Upper lobe of left lung (tissue), 6 donors: ENCODE measurements around the gene HACD1. TPM values are rescaled to one million over a fixed set of nuclear protein-coding genes. Genes with fewer than 3 reads are reported as not detected.

Source experiments
- ATAC-seq, 2 donors: fragments of 200-7000 bp; cut with Tn5 transposase; one replicate each; pipeline ENCODE4 v1.9.1; 2022; ENCODE audit warnings: mild to moderate bottlenecking in 2 of 2, moderate library complexity in 2 of 2; ENCODE audit not compliant: low FRiP score in 2 of 2
- DNase-seq, 2 donors: peaks; one replicate each; pipeline ENCODE4 v3.0.0-alpha.2; 2019 to 2020
- H3K27ac ChIP-seq, 4 donors: fragments of 200-600 bp; sonication (generic); one replicate each; pipeline ENCODE4 v1.5.1; 2016 to 2019
- H3K27me3 ChIP-seq, 4 donors: fragments of 200-600 bp; sonication (generic); one replicate each; pipeline ENCODE4 v1.5.1; 2017 to 2019
- H3K36me3 ChIP-seq, 4 donors: fragments of 200-600 bp; sonication (generic); one replicate each; pipeline ENCODE4 v1.5.1; 2016 to 2019
- H3K4me1 ChIP-seq, 4 donors: fragments of 200-600 bp; sonication (generic); one replicate each; pipeline ENCODE4 v1.5.1; 2018 to 2019
- H3K4me3 ChIP-seq, 4 donors: fragments of 200-600 bp; sonication (generic); one replicate each; pipeline ENCODE4 v1.5.1; 2017 to 2019; ENCODE audit warnings: mild to moderate bottlenecking in 2 of 4, moderate library complexity in 1 of 4
- H3K9me3 ChIP-seq, 4 donors: fragments of 200-600 bp; sonication (generic); one replicate each; pipeline ENCODE4 v1.5.1; 2018 to 2019
- EP300 ChIP-seq, 4 donors: sonication (generic); formaldehyde crosslinking; IDR thresholded peaks; one replicate each; pipeline ENCODE4 v1.5.1; 2017; ENCODE audit warnings: antibody characterized with exemption in 4 of 4, control low read depth in 2 of 4
- POLR2A ChIP-seq, 4 donors: fragments of 450-650 bp; IDR thresholded peaks; one replicate each; pipeline ENCODE4 v1.5.1; 2016 to 2017; ENCODE audit warnings: antibody characterized with exemption in 4 of 4, mild to moderate bottlenecking in 2 of 4
- POLR2AphosphoS5 ChIP-seq, 2 donors: sonication (generic); formaldehyde crosslinking; IDR thresholded peaks; one replicate each; pipeline ENCODE4 v1.5.1; 2017; ENCODE audit warnings: antibody characterized with exemption in 2 of 2
- WGBS, 2 donors: methylation state at CpG; one replicate each; pipeline ENCODE4 v1.1.5; 2017 to 2018; 5-methylcytosine and 5-hydroxymethylcytosine counted together
- total RNA-seq, 6 donors: library from RNA; depleted of rRNA in 4 of 6; stranded (reverse); fragments of >200 nt in 4 of 6; gene quantifications; one replicate each; pipeline versions ENCODE4 v1.1.0 to v1.2.1, GENCODE V29; 2016 to 2021
- TF ChIP-seq, protein P1 (sequence below), 6 experiments: fragments of 450-650 bp in 4 of 6; fragments of 200-600 bp in 2 of 6; sonication (generic) in 2 of 6; IDR thresholded peaks; one replicate each; pipeline ENCODE4 v1.5.1; 2016 to 2019; ENCODE audit warnings: antibody characterized with exemption in 6 of 6
- donor health status: DM: no; HTN: no; CAD: no; lungs with moderate emphysema.
- donor health status: DM: no; HTN: yes; CAD: no; lungs with severe emphysema.

The HACD1 gene
- total RNA-seq, 6 donors from 2014 or later, result 16.4 to 32.4 (median 25.8) TPM

GRCh38 chr10:17661510-17661909, 44.3 kb upstream of the HACD1 start:
- no peak for ATAC-seq
- no peaks in the 10 kb centered on the region for H3K9me3 ChIP-seq
- peaks cover 2 to 23% (median 8%) of the 10 kb centered on the region in 4 donors for H3K4me1 ChIP-seq
- H3K27ac ChIP-seq, result no peak overlapping the region
- DNase-seq, result no peak
- TF ChIP-seq POLR2AphosphoS5 (IDR thresholded peaks at IDR 0.05), result no peak
- TF ChIP-seq EP300 (IDR thresholded peaks at IDR 0.05), result no peak
- TF ChIP-seq, protein P1, sequence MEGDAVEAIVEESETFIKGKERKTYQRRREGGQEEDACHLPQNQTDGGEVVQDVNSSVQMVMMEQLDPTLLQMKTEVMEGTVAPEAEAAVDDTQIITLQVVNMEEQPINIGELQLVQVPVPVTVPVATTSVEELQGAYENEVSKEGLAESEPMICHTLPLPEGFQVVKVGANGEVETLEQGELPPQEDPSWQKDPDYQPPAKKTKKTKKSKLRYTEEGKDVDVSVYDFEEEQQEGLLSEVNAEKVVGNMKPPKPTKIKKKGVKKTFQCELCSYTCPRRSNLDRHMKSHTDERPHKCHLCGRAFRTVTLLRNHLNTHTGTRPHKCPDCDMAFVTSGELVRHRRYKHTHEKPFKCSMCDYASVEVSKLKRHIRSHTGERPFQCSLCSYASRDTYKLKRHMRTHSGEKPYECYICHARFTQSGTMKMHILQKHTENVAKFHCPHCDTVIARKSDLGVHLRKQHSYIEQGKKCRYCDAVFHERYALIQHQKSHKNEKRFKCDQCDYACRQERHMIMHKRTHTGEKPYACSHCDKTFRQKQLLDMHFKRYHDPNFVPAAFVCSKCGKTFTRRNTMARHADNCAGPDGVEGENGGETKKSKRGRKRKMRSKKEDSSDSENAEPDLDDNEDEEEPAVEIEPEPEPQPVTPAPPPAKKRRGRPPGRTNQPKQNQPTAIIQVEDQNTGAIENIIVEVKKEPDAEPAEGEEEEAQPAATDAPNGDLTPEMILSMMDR (IDR thresholded peaks at IDR 0.05), result no peak
- TF ChIP-seq POLR2A (IDR thresholded peaks at IDR 0.05), result no peak
- H3K4me3 ChIP-seq, result no peak overlapping the region
- WGBS, 2 donors, result 89 to 95% methylated on average over 3 of the region's 3 CpGs
- H3K27me3 ChIP-seq, result no peaks in the 10 kb centered on the region
- peaks cover 0 to 10% (median 2%) of the 10 kb centered on the region in 4 donors for H3K36me3 ChIP-seq

GRCh38 chr10:17660921-17661320, 43.7 kb upstream of the HACD1 start:
- ATAC-seq (no peak), DNase-seq (no peak)
- Histone ChIP-seq H3K27me3 (no peaks in the 10 kb centered on the region), H3K36me3 (peaks cover 0 to 10% (median 2%) of the 10 kb centered on the region in 4 donors), H3K4me1 (peaks cover 0 to 25% (median 8%) of the 10 kb centered on the region in 4 donors), H3K4me3 (no peak overlapping the region), H3K27ac (no peak overlapping the region), H3K9me3 (no peaks in the 10 kb centered on the region)
- no peak for TF ChIP-seq POLR2AphosphoS5 (IDR thresholded peaks at IDR 0.05)
- TF ChIP-seq, protein P1 (IDR thresholded peaks at IDR 0.05), result no peak
- TF ChIP-seq POLR2A (IDR thresholded peaks at IDR 0.05), result no peak
- no peak for TF ChIP-seq EP300 (IDR thresholded peaks at IDR 0.05)

DNA sequence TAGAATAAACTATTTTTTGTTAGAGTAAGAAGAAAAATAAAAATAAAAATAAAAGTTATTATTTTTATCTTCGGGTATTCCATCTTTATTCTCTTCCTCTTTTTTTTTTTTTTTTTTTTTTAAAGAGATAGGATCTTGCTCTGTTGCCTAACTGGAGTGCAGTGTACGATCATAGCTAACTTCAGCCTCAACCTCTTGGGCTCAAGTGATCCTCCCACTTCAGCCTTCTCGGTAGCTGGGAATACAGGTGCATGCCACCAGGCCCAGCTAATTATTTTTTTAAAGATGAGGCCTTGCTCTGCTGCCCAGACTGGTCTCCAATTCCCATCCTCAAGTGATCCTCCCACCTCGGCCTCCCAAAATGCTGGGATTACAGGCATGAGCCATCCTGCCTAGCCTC, 42.2 kb upstream of the HACD1 start:
- Histone ChIP-seq H3K27me3 (no peaks in the 10 kb centered on the region), H3K36me3 (peaks cover 0 to 10% (median 2%) of the 10 kb centered on the region in 4 donors), H3K4me1 (peaks cover 0 to 30% (median 8%) of the 10 kb centered on the region in 4 donors), H3K27ac (no peak overlapping the region), H3K4me3 (no peak overlapping the region), H3K9me3 (no peaks in the 10 kb centered on the region)
- TF ChIP-seq POLR2A (IDR thresholded peaks at IDR 0.05) (no peak), EP300 (IDR thresholded peaks at IDR 0.05) (no peak), POLR2AphosphoS5 (IDR thresholded peaks at IDR 0.05) (no peak)
- TF ChIP-seq, protein P1 (IDR thresholded peaks at IDR 0.05), result no peak
- DNase-seq (no peak), ATAC-seq (no peak)
- WGBS, 2 donors, result 87 to 88% methylated on average over 4 of the region's 4 CpGs

DNA sequence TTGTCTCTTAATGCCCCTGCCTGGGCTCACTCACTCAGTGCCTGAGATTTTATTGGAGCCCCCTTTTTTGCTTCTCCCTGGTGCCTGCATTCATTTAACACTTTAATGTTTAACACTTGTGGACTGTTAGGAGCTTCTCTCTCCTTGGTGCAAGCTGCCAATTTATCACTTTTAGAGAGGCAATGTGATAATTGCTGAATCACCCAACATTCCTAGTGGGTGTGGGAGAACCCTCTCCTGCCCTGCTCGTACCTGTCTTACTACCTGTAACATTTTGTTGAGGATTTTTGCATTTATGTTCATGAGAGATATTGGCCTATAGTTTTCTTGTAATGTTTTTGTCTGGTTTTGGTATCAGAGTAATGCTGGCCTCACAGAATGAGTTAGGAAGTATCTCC, 39.9 kb upstream of the HACD1 start:
- no peaks in the 10 kb centered on the region for H3K9me3 ChIP-seq
- WGBS, 2 donors, result 53 to 72% methylated on average over 1 of the region's 1 CpG
- H3K4me3 ChIP-seq, result no peak overlapping the region
- no peak for TF ChIP-seq POLR2AphosphoS5 (IDR thresholded peaks at IDR 0.05)
- no peak for TF ChIP-seq EP300 (IDR thresholded peaks at IDR 0.05)
- no peak for TF ChIP-seq POLR2A (IDR thresholded peaks at IDR 0.05)
- TF ChIP-seq, protein P1 (IDR thresholded peaks at IDR 0.05), result no peak
- H3K27me3 ChIP-seq, result no peaks in the 10 kb centered on the region
- DNase-seq, result no peak
- H3K4me1 ChIP-seq, result peaks cover 0 to 49% (median 9%) of the 10 kb centered on the region in 4 donors
- ATAC-seq, result no peak
- peak overlapping the region in 1 of 4 donors; percentile 12 for H3K27ac ChIP-seq
- H3K36me3 ChIP-seq, result peaks cover 0 to 11% (median 5%) of the 10 kb centered on the region in 4 donors

DNA sequence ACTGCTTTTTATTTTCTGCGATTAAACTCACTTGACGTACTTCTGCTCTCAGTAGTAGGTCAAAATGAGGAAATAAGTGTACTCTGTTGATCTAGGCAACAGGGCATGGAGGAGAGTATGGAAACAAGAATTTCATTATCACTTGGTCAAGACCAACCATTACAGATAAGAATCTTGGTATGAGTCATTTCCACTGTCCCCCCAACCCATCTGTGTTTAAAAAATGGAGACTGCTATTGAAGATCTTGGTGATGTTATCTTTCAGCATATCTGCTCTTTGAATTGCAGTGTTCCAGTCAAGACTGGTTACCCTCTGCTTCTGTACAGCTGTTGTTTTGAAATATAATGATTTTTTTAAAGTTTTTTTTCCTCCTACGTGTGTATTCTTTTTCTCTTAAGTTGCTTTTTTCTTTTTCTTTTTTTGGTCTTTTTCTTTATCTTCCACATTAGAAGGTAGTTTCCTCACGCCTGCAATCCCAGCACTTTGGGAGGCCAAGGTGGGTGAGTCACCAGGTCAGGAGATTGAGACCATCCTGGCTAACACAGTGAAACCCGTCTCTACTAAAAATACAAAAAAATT, 38.5 kb upstream of the HACD1 start:
- H3K4me1 ChIP-seq, result peaks cover 0 to 51% (median 12%) of the 10 kb centered on the region in 4 donors
- no peaks in the 10 kb centered on the region for H3K9me3 ChIP-seq
- no peak overlapping the region for H3K4me3 ChIP-seq
- TF ChIP-seq POLR2AphosphoS5 (IDR thresholded peaks at IDR 0.05), result no peak
- TF ChIP-seq, protein P1 (IDR thresholded peaks at IDR 0.05), result no peak
- no peak for TF ChIP-seq EP300 (IDR thresholded peaks at IDR 0.05)
- TF ChIP-seq POLR2A (IDR thresholded peaks at IDR 0.05), result no peak
- peaks cover 0 to 7% (median 2%) of the 10 kb centered on the region in 4 donors for H3K36me3 ChIP-seq
- peak overlapping the region in 1 of 4 donors; percentile 30 for H3K27ac ChIP-seq
- no peaks in the 10 kb centered on the region for H3K27me3 ChIP-seq
- ATAC-seq (no peak), DNase-seq (no peak)
- WGBS, 2 donors, result 77 to 85% methylated on average over 5 of the region's 5 CpGs
